ENCODE data around the gene PLPP7. TPM values are rescaled to one million over a fixed set of nuclear protein-coding genes. Genes with fewer than 3 reads are reported as not detected.

The PLPP7 gene
- total and polyA plus RNA-seq, 4 experiments from 2014 or later = not detected

- Mint-ChIP-seq H3K27ac (peak overlapping the region in 1 of 7 donors; percentile 75), H3K36me3 (peaks cover 28 to 43% of the 10 kb centered on the region in 2 donors), H3K4me3 (peak overlapping the region in 5 of 8 donors; percentile 58 to 79 (median 65)), H3K4me1 (peaks cover 21 to 52% (median 27%) of the 10 kb centered on the region in 4 donors), H3K27me3 (no peaks in the 10 kb centered on the region), H3K9me3 (no peaks in the 10 kb centered on the region)
- peak in 3 of 5 donors; percentile 40 to 59 (median 47) for DNase-seq
- Histone ChIP-seq H3K27me3 (ENCODE audit: insufficient read depth, low read length) (no peaks in the 10 kb centered on the region), H3K4me3 (ENCODE audit: low read length in 2 of 2) (peak overlapping the region; percentile 2 to 65), H3K36me3 (ENCODE audit: insufficient read depth, low read length) (no peaks in the 10 kb centered on the region), H3K9me3 (ENCODE audit: control insufficient read depth in 1 of 2, low read length in 2 of 2) (no peaks in the 10 kb centered on the region), H3K27ac (ENCODE audit: low read depth, low read length) (peak overlapping the region; percentile 67), H3K4me1 (ENCODE audit: insufficient read depth, low read length) (peaks cover 27% of the 10 kb centered on the region)
- ChIA-PET CTCF (ENCODE audit: partially characterized antibody) (interaction anchor here (1.0 to 12.3 kb wide), 3 partner anchors 22 to 99 kb away, joined by 3 to 188 read pairs (median 3); no protein-coding TSS in a partner anchor), POLR2A (ENCODE audit: partially characterized antibody) (interaction anchor here (0.9 to 17.7 kb wide), 4 partner anchors 15 to 96 kb away, joined by 4 to 1324 read pairs (median 122); no protein-coding TSS in a partner anchor)
- intact Hi-C loops (cut with micrococcal nuclease) = loop anchor here (5.0 to 10.0 kb wide), 2 partner anchors 60 to 228 kb away; partner anchors contain the start of gene POMT1
Measured at GRCh38 chr9:131276891-131277286, 12.6 kb upstream of the PLPP7 start.

- Histone ChIP-seq H3K4me3 (ENCODE audit: low read length in 2 of 2) (peak overlapping the region; percentile 2 to 65), H3K9me3 (ENCODE audit: control insufficient read depth in 1 of 2, low read length in 2 of 2) (no peaks in the 10 kb centered on the region), H3K4me1 (ENCODE audit: insufficient read depth, low read length) (peaks cover 27% of the 10 kb centered on the region), H3K27me3 (ENCODE audit: insufficient read depth, low read length) (no peaks in the 10 kb centered on the region), H3K36me3 (ENCODE audit: insufficient read depth, low read length) (no peaks in the 10 kb centered on the region), H3K27ac (ENCODE audit: low read depth, low read length) (peak overlapping the region; percentile 67)
- POLR2A ChIA-PET (ENCODE audit: partially characterized antibody) = interaction anchor here (1.0 to 17.7 kb wide), 6 partner anchors 11 to 121 kb away, joined by 4 to 1324 read pairs (median 6); partner anchors contain the start of gene PLPP7
- Mint-ChIP-seq H3K4me1 (peaks cover 22 to 52% (median 27%) of the 10 kb centered on the region in 4 donors), H3K27me3 (peaks cover 2 to 3% of the 10 kb centered on the region in 2 donors), H3K9me3 (no peaks in the 10 kb centered on the region), H3K4me3 (peak overlapping the region in 3 of 8 donors; percentile 58 to 71 (median 64)), H3K36me3 (peaks cover 24 to 39% of the 10 kb centered on the region in 2 donors), H3K27ac (no peak overlapping the region)
- DNase-seq = peak in 4 of 5 donors; percentile 39 to 53 (median 44)
- intact Hi-C loops (cut with micrococcal nuclease) = loop anchor here (5.0 to 10.0 kb wide), 2 partner anchors 60 to 227 kb away; partner anchors contain the start of gene POMT1
- CTCF ChIA-PET (ENCODE audit: partially characterized antibody) = interaction anchor here (1.0 to 12.3 kb wide), 3 partner anchors 23 to 99 kb away, joined by 3 to 188 read pairs (median 3); no protein-coding TSS in a partner anchor
Measured at GRCh38 chr9:131277287-131277909, 12.1 kb upstream of the PLPP7 start.

- intact Hi-C loops (cut with micrococcal nuclease) = loop anchor here (1.0 to 10.0 kb wide), 8 partner anchors 9 to 227 kb away; partner anchors contain the start of genes NUP214 and POMT1
- peaks cover 27% of the 10 kb centered on the region for H3K4me1 ChIP-seq (ENCODE audit: insufficient read depth, low read length)
- H3K36me3 ChIP-seq (ENCODE audit: insufficient read depth, low read length) = no peaks in the 10 kb centered on the region
- peak overlapping the region; percentile 84 to 93 (median 91) for H3K4me3 Mint-ChIP-seq
- DNase-seq = peak; percentile 60 to 78 (median 61)
- CTCF ChIA-PET (ENCODE audit: partially characterized antibody) = interaction anchor here (1.0 to 1.5 kb wide), 5 partner anchors 8 to 28 kb away, joined by 4 to 5 read pairs (median 4); no protein-coding TSS in a partner anchor
- no peaks in the 10 kb centered on the region for H3K27me3 ChIP-seq (ENCODE audit: insufficient read depth, low read length)
- H3K9me3 Mint-ChIP-seq = no peaks in the 10 kb centered on the region
- H3K4me1 Mint-ChIP-seq = peaks cover 22 to 49% (median 25%) of the 10 kb centered on the region in 4 donors
- peaks cover 24 to 35% of the 10 kb centered on the region in 2 donors for H3K36me3 Mint-ChIP-seq
- H3K4me3 ChIP-seq (ENCODE audit: low read length in 2 of 2) = peak overlapping the region; percentile 21 to 65
- peaks cover 2 to 3% of the 10 kb centered on the region in 2 donors for H3K27me3 Mint-ChIP-seq
- H3K9me3 ChIP-seq (ENCODE audit: control insufficient read depth in 1 of 2, low read length in 2 of 2) = no peaks in the 10 kb centered on the region
- POLR2A ChIA-PET (ENCODE audit: partially characterized antibody) = interaction anchor here (0.6 to 17.7 kb wide), 9 partner anchors 11 to 307 kb away, joined by 3 to 1324 read pairs (median 5); partner anchors contain the start of gene PLPP7
- peak overlapping the region; percentile 92 to 95 (median 94) for H3K27ac Mint-ChIP-seq
- H3K27ac ChIP-seq (ENCODE audit: low read depth, low read length) = peak overlapping the region; percentile 79
Measured at GRCh38 chr9:131277910-131278701, 11.4 kb upstream of the PLPP7 start.

GRCh38 chr9:131278702-131279111, 10.8 kb upstream of the PLPP7 start:
- peak overlapping the region; percentile 84 to 93 (median 91) for H3K4me3 Mint-ChIP-seq

GRCh38 chr9:131279196-131279862, 10.2 kb upstream of the PLPP7 start:
- intact Hi-C loops (cut with micrococcal nuclease) = loop anchor here (2.0 to 10.0 kb wide), 4 partner anchors 58 to 225 kb away; partner anchors contain the start of genes NUP214 and POMT1
- H3K27ac ChIP-seq (ENCODE audit: low read depth, low read length) = peak overlapping the region; percentile 79
- peaks cover 27% of the 10 kb centered on the region for H3K4me1 ChIP-seq (ENCODE audit: insufficient read depth, low read length)
- no peaks in the 10 kb centered on the region for H3K9me3 ChIP-seq (ENCODE audit: control insufficient read depth in 1 of 2, low read length in 2 of 2)
- Mint-ChIP-seq H3K4me3 (peak overlapping the region; percentile 84 to 93 (median 91)), H3K4me1 (peaks cover 22 to 50% (median 26%) of the 10 kb centered on the region in 4 donors), H3K27ac (peak overlapping the region; percentile 92 to 95 (median 94)), H3K9me3 (no peaks in the 10 kb centered on the region), H3K36me3 (peaks cover 15 to 24% of the 10 kb centered on the region in 2 donors), H3K27me3 (peaks cover 2 to 3% of the 10 kb centered on the region in 2 donors)
- ChIA-PET POLR2A (ENCODE audit: partially characterized antibody) (interaction anchor here (1.1 to 17.7 kb wide), 6 partner anchors 17 to 119 kb away, joined by 3 to 1324 read pairs (median 6); no protein-coding TSS in a partner anchor), CTCF (ENCODE audit: partially characterized antibody) (interaction anchor here (0.9 to 1.5 kb wide), 6 partner anchors 9 to 101 kb away, joined by 4 to 5 read pairs (median 4); no protein-coding TSS in a partner anchor)
- H3K36me3 ChIP-seq (ENCODE audit: insufficient read depth, low read length) = no peaks in the 10 kb centered on the region
- no peaks in the 10 kb centered on the region for H3K27me3 ChIP-seq (ENCODE audit: insufficient read depth, low read length)
- H3K4me3 ChIP-seq (ENCODE audit: low read length in 2 of 2) = no peak overlapping the region
- no peak for DNase-seq

More at GRCh38 chr9:131278702-131279111, 10.8 kb upstream of the PLPP7 start:
- peaks cover 2 to 3% of the 10 kb centered on the region in 2 donors for H3K27me3 Mint-ChIP-seq
- CTCF ChIA-PET (ENCODE audit: partially characterized antibody) = interaction anchor here (0.9 to 1.5 kb wide), 6 partner anchors 8 to 29 kb away, joined by 4 to 5 read pairs (median 4); no protein-coding TSS in a partner anchor
- no peaks in the 10 kb centered on the region for H3K27me3 ChIP-seq (ENCODE audit: insufficient read depth, low read length)
- no peaks in the 10 kb centered on the region for H3K9me3 Mint-ChIP-seq
- POLR2A ChIA-PET (ENCODE audit: partially characterized antibody) = interaction anchor here (0.8 to 17.7 kb wide), 8 partner anchors 10 to 307 kb away, joined by 3 to 1324 read pairs (median 6); partner anchors contain the start of gene PLPP7
- no peaks in the 10 kb centered on the region for H3K9me3 ChIP-seq (ENCODE audit: control insufficient read depth in 1 of 2, low read length in 2 of 2)
- peak overlapping the region; percentile 79 for H3K27ac ChIP-seq (ENCODE audit: low read depth, low read length)
- H3K36me3 ChIP-seq (ENCODE audit: insufficient read depth, low read length) = no peaks in the 10 kb centered on the region
- H3K4me1 Mint-ChIP-seq = peaks cover 22 to 50% (median 26%) of the 10 kb centered on the region in 4 donors
- intact Hi-C loops (cut with micrococcal nuclease) = loop anchor here (1.0 to 10.0 kb wide), 8 partner anchors 9 to 226 kb away; partner anchors contain the start of genes NUP214 and POMT1
- DNase-seq = peak in 4 of 5 donors; percentile 43 to 77 (median 48)
- peaks cover 27% of the 10 kb centered on the region for H3K4me1 ChIP-seq (ENCODE audit: insufficient read depth, low read length)
- H3K27ac Mint-ChIP-seq = peak overlapping the region; percentile 92 to 95 (median 94)
- peaks cover 21 to 30% of the 10 kb centered on the region in 2 donors for H3K36me3 Mint-ChIP-seq
- H3K4me3 ChIP-seq (ENCODE audit: low read length in 2 of 2) = peak overlapping the region in 1 of 2 donors; percentile 48
